Suprapubic skin (tissue), 4 donors: Measurements from ENCODE around the gene ZNF724. TPM values are rescaled to one million over a fixed set of nuclear protein-coding genes. Genes with fewer than 3 reads are reported as not detected.
"Not testable (repeated sequence)": the region's sequence is repeated elsewhere in the genome, so short reads cannot be mapped to it uniquely, and the experiment has no call there.

Experiments
- DNase-seq, 2 donors: peaks; one replicate each; pipeline ENCODE4 v3.0.0-alpha.2; 2019; ENCODE audit warnings: low spot score in 2 of 2
- H3K27ac ChIP-seq: fragments of 200-600 bp; sonication (generic); one replicate; pipeline ENCODE4 v1.5.1; 2019
- H3K27me3 ChIP-seq: fragments of 200-600 bp; sonication (generic); one replicate; pipeline ENCODE4 v1.5.1; 2019
- H3K36me3 ChIP-seq: fragments of 200-600 bp; sonication (generic); one replicate; pipeline ENCODE4 v1.5.1; 2019
- H3K4me1 ChIP-seq: fragments of 200-600 bp; sonication (generic); one replicate; pipeline ENCODE4 v1.5.1; 2019
- H3K4me3 ChIP-seq: fragments of 200-600 bp; sonication (generic); one replicate; pipeline ENCODE4 v1.5.1; 2019; ENCODE audit warnings: mild to moderate bottlenecking
- H3K9me3 ChIP-seq: fragments of 200-600 bp; sonication (generic); one replicate; pipeline ENCODE4 v1.5.1; 2019
- CTCF ChIP-seq, 2 donors: fragments of 200-600 bp in 1 of 2; fragments of 450-650 bp in 1 of 2; sonication (generic) in 1 of 2; IDR thresholded peaks; one replicate each; pipeline ENCODE4 v1.5.1; 2016 to 2019; ENCODE audit warnings: antibody characterized with exemption in 2 of 2, mild to moderate bottlenecking in 1 of 2, moderate library complexity in 1 of 2
- EP300 ChIP-seq: sonication (generic); formaldehyde crosslinking; IDR thresholded peaks from one replicate; pipeline ENCODE4 v1.6.1; 2017; ENCODE audit warnings: antibody characterized with exemption
- POLR2A ChIP-seq, 2 donors: fragments of 450-650 bp; IDR thresholded peaks; one replicate each; pipeline ENCODE4 v1.6.1; 2017; ENCODE audit warnings: antibody characterized with exemption in 2 of 2, mild to moderate bottlenecking in 2 of 2, moderate library complexity in 2 of 2
- POLR2AphosphoS5 ChIP-seq, 3 donors: sonication (generic); formaldehyde crosslinking; IDR thresholded peaks; one replicate each; pipeline ENCODE4 v1.6.1; 2017; ENCODE audit warnings: antibody characterized with exemption in 3 of 3
- WGBS: methylation state at CpG from one replicate; pipeline ENCODE4 v1.1.5; 2018; 5-methylcytosine and 5-hydroxymethylcytosine counted together
- total RNA-seq, 4 donors: library from RNA; depleted of rRNA; stranded (reverse); fragments of >200 nt; gene quantifications; one replicate each; pipeline ENCODE4 v1.1.0, GENCODE V29; 2016

ZNF724 gene
- total RNA-seq, 4 donors from 2014 or later: 2.3 to 3.9 (median 3.3) TPM

GRCh38 chr19:23260956-23261355 is 10.8 kb upstream of the ZNF724 start:
- no peak overlapping the region for H3K4me3 ChIP-seq
- H3K4me1 ChIP-seq: no peaks in the 10 kb centered on the region
- no peak for TF ChIP-seq POLR2A (IDR thresholded peaks at IDR 0.05)
- TF ChIP-seq CTCF (IDR thresholded peaks at IDR 0.05): no peak
- TF ChIP-seq POLR2AphosphoS5 (IDR thresholded peaks at IDR 0.05): no peak
- no peak for TF ChIP-seq EP300
- 89% methylated on average over 5 of the region's 5 CpGs for WGBS
- no peak for DNase-seq
- H3K27me3 ChIP-seq: no peaks in the 10 kb centered on the region
- peaks cover 35% of the 10 kb centered on the region for H3K36me3 ChIP-seq
- no peak overlapping the region for H3K27ac ChIP-seq
- no peaks in the 10 kb centered on the region for H3K9me3 ChIP-seq

GRCh38 chr19:23259961-23260360 is 9.8 kb upstream of the ZNF724 start:
- H3K27me3 ChIP-seq: no peaks in the 10 kb centered on the region
- 85% methylated on average over 2 of the region's 2 CpGs for WGBS
- no peak overlapping the region for H3K4me3 ChIP-seq
- no peak overlapping the region for H3K27ac ChIP-seq
- no peaks in the 10 kb centered on the region for H3K4me1 ChIP-seq
- DNase-seq: no peak
- TF ChIP-seq CTCF (IDR thresholded peaks at IDR 0.05) (no peak), EP300 (no peak), POLR2A (IDR thresholded peaks at IDR 0.05) (no peak), POLR2AphosphoS5 (IDR thresholded peaks at IDR 0.05) (no peak)
- H3K9me3 ChIP-seq: no peaks in the 10 kb centered on the region
- peaks cover 31% of the 10 kb centered on the region for H3K36me3 ChIP-seq

- WGBS: 100% methylated on average over 4 of the region's 4 CpGs
- no peak overlapping the region for H3K27ac ChIP-seq
- H3K36me3 ChIP-seq: peaks cover 23% of the 10 kb centered on the region
- no peaks in the 10 kb centered on the region for H3K27me3 ChIP-seq
- no peak for DNase-seq
- H3K4me3 ChIP-seq: no peak overlapping the region
- H3K9me3 ChIP-seq: no peaks in the 10 kb centered on the region
- no peaks in the 10 kb centered on the region for H3K4me1 ChIP-seq
- no peak for TF ChIP-seq CTCF (IDR thresholded peaks at IDR 0.05)
- no peak for TF ChIP-seq EP300
- no peak for TF ChIP-seq POLR2A (IDR thresholded peaks at IDR 0.05)
- TF ChIP-seq POLR2AphosphoS5 (IDR thresholded peaks at IDR 0.05): no peak
These were observed 5.5 kb upstream of the ZNF724 start for GRCh38 chr19:23255700-23256099.

GRCh38 chr19:23254141-23254910 is 4.1 kb upstream of the ZNF724 start:
- H3K27ac ChIP-seq: no peak overlapping the region
- no peak overlapping the region for H3K4me3 ChIP-seq
- TF ChIP-seq CTCF (IDR thresholded peaks at IDR 0.05): no peak
- no peak for DNase-seq
- WGBS: 56% methylated on average over 5 of the region's 5 CpGs
- no peaks in the 10 kb centered on the region for H3K9me3 ChIP-seq
- no peaks in the 10 kb centered on the region for H3K27me3 ChIP-seq
- peaks cover 3% of the 10 kb centered on the region for H3K4me1 ChIP-seq
- peaks cover 10% of the 10 kb centered on the region for H3K36me3 ChIP-seq

GRCh38 chr19:23253256-23253655 is 3.1 kb upstream of the ZNF724 start:
- DNase-seq: not testable (repeated sequence)
- 49% methylated on average over 3 of the region's 3 CpGs for WGBS

GRCh38 chr19:23241419-23241818 is 8.8 kb downstream of the ZNF724 start:
- no peak overlapping the region for H3K4me3 ChIP-seq
- no peak for TF ChIP-seq POLR2A (IDR thresholded peaks at IDR 0.05)
- no peak for TF ChIP-seq POLR2AphosphoS5 (IDR thresholded peaks at IDR 0.05)
- TF ChIP-seq CTCF (IDR thresholded peaks at IDR 0.05): no peak
- TF ChIP-seq EP300: no peak
- no peak overlapping the region for H3K27ac ChIP-seq
- no peaks in the 10 kb centered on the region for H3K4me1 ChIP-seq
- peaks cover 7% of the 10 kb centered on the region for H3K9me3 ChIP-seq
- no peak for DNase-seq
- peaks cover 18% of the 10 kb centered on the region for H3K36me3 ChIP-seq
- no peaks in the 10 kb centered on the region for H3K27me3 ChIP-seq
- WGBS: 100% methylated on average over 1 of the region's 1 CpG

More at GRCh38 chr19:23253256-23253655, 3.1 kb upstream of the ZNF724 start:
- H3K4me1 ChIP-seq, H3K27ac ChIP-seq, H3K36me3 ChIP-seq, H3K27me3 ChIP-seq, H3K4me3 ChIP-seq, H3K9me3 ChIP-seq: not testable (repeated sequence)
